ENCODE measurements around the gene DCLK2. TPM values are rescaled to one million over a fixed set of nuclear protein-coding genes. Genes with fewer than 3 reads are reported as not detected.

DCLK2 gene
- total RNA-seq, 1 experiment from 2014 or later = 2.7 TPM

DNA sequence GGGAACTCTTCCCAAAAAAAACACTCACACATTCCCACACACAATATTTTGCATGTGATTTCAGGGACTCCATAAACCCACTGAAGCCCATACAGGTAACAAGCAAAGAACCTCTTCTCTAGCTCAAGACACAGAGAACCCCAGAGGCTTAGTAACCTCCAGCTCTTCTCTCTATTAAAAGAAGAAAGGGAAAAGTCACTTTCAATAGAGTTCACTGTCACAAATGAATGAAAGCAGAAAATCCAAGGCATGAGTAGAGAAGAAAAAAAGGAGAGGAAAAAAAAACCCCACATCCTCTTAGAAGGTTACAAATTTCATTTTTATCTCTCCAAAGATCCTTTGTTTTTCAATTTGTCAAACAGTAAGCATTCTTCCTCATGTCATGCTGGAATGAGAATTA, 30.7 kb upstream of the DCLK2 start (continued):
- TF ChIP-seq, protein P1, sequence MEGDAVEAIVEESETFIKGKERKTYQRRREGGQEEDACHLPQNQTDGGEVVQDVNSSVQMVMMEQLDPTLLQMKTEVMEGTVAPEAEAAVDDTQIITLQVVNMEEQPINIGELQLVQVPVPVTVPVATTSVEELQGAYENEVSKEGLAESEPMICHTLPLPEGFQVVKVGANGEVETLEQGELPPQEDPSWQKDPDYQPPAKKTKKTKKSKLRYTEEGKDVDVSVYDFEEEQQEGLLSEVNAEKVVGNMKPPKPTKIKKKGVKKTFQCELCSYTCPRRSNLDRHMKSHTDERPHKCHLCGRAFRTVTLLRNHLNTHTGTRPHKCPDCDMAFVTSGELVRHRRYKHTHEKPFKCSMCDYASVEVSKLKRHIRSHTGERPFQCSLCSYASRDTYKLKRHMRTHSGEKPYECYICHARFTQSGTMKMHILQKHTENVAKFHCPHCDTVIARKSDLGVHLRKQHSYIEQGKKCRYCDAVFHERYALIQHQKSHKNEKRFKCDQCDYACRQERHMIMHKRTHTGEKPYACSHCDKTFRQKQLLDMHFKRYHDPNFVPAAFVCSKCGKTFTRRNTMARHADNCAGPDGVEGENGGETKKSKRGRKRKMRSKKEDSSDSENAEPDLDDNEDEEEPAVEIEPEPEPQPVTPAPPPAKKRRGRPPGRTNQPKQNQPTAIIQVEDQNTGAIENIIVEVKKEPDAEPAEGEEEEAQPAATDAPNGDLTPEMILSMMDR (IDR thresholded peaks at IDR 0.05 in 2 of 3, conservative IDR thresholded peaks at IDR 0.05 in 1 of 3; ENCODE audit: borderline replicate concordance in 1 of 3, insufficient read depth in 1 of 3, low read depth in 2 of 3, low read length in 2 of 3) = no peak
- no peak for TF ChIP-seq EZH2phosphoT487 (IDR thresholded peaks at IDR 0.05; ENCODE audit: borderline replicate concordance)

DNA sequence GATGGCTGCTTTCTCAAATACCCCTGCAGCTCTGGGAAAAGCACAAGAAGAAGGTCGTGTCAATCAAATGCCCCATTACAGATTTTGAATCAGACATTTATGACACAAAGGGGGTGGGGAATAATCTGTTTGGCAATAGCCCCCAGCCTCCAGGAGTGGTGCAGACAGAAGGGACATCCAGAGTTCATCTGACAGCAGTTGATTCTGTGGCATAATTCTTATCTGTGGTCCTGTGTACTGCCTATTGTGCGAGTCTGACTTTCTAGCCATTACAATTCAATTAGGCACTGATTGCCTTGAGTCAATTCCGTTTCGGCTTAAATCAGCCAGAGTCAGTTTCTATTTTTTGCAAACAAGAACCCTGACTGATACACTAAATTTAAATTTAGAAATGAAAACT, 28.6 kb upstream of the DCLK2 start:
- CTCF ChIA-PET = no interaction called here

More for the DNA sequence above, 28.6 kb upstream of the DCLK2 start:
- H4K20me1 ChIP-seq (ENCODE audit: insufficient read depth) = no peaks in the 10 kb centered on the region
- H3K4me1 ChIP-seq (ENCODE audit: control insufficient read depth in 1 of 2, insufficient read depth in 2 of 2, low read length in 2 of 2) = no peaks in the 10 kb centered on the region
- no peaks in the 10 kb centered on the region for H3K79me2 ChIP-seq (ENCODE audit: insufficient read depth, low read length)
- H3K4me2 ChIP-seq (ENCODE audit: low read length) = no peak overlapping the region
- ChIA-PET RAD21 (ENCODE audit: low non-redundant PET in 1 of 2, low total read pairs in 2 of 2, uncharacterized antibody in 2 of 2, unreplicated experiment in 2 of 2) (no interaction called here), POLR2A (no interaction called here)
- H3K27ac ChIP-seq (ENCODE audit: low read depth, low read length) = no peak overlapping the region
- no peak overlapping the region for H3K4me3 ChIP-seq (replicated peaks in 1 of 2; ENCODE audit: low read depth in 1 of 2, low read length in 2 of 2)
- no peaks in the 10 kb centered on the region for H3K36me3 ChIP-seq (ENCODE audit: control insufficient read depth in 1 of 2, insufficient read depth in 2 of 2, low read length in 2 of 2)
- TF ChIP-seq SP1 (IDR thresholded peaks at IDR 0.05; ENCODE audit: low read depth) (no peak), EZH2 (IDR thresholded peaks at IDR 0.05) (no peak), EGR1 (IDR thresholded peaks at IDR 0.05; ENCODE audit: low read depth) (no peak), TCF7L2 (IDR thresholded peaks at IDR 0.05; ENCODE audit: borderline replicate concordance, extremely low read depth, insufficient read depth, insufficient read length) (no peak), ZFX (IDR thresholded peaks at IDR 0.05) (no peak), ELF1 (IDR thresholded peaks at IDR 0.05; ENCODE audit: borderline replicate concordance, low read depth) (no peak), POLR2A (IDR thresholded peaks at IDR 0.05; ENCODE audit: borderline replicate concordance, extremely low read depth, insufficient read depth, insufficient read length) (no peak), CBX3 (IDR thresholded peaks at IDR 0.05; ENCODE audit: low read depth) (no peak), SRF (IDR thresholded peaks at IDR 0.05; ENCODE audit: low read depth) (no peak), CEBPB (IDR thresholded peaks at IDR 0.05; ENCODE audit: low read depth) (no peak), FOSL1 (IDR thresholded peaks at IDR 0.05; ENCODE audit: low read depth) (no peak), POLR2AphosphoS5 (IDR thresholded peaks at IDR 0.05; ENCODE audit: low read depth, low read length) (no peak), RAD21 (IDR thresholded peaks at IDR 0.05; ENCODE audit: low read depth) (no peak), SIN3A (IDR thresholded peaks at IDR 0.05; ENCODE audit: low read depth) (no peak), JUND (IDR thresholded peaks at IDR 0.05) (no peak), EZH2phosphoT487 (IDR thresholded peaks at IDR 0.05; ENCODE audit: borderline replicate concordance) (no peak), ZNF274 (IDR thresholded peaks at IDR 0.05; ENCODE audit: low read depth, low read length) (no peak)
- TF ChIP-seq, protein P2, sequence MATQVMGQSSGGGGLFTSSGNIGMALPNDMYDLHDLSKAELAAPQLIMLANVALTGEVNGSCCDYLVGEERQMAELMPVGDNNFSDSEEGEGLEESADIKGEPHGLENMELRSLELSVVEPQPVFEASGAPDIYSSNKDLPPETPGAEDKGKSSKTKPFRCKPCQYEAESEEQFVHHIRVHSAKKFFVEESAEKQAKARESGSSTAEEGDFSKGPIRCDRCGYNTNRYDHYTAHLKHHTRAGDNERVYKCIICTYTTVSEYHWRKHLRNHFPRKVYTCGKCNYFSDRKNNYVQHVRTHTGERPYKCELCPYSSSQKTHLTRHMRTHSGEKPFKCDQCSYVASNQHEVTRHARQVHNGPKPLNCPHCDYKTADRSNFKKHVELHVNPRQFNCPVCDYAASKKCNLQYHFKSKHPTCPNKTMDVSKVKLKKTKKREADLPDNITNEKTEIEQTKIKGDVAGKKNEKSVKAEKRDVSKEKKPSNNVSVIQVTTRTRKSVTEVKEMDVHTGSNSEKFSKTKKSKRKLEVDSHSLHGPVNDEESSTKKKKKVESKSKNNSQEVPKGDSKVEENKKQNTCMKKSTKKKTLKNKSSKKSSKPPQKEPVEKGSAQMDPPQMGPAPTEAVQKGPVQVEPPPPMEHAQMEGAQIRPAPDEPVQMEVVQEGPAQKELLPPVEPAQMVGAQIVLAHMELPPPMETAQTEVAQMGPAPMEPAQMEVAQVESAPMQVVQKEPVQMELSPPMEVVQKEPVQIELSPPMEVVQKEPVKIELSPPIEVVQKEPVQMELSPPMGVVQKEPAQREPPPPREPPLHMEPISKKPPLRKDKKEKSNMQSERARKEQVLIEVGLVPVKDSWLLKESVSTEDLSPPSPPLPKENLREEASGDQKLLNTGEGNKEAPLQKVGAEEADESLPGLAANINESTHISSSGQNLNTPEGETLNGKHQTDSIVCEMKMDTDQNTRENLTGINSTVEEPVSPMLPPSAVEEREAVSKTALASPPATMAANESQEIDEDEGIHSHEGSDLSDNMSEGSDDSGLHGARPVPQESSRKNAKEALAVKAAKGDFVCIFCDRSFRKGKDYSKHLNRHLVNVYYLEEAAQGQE (IDR thresholded peaks at IDR 0.05; ENCODE audit: low read depth) = no peak
- TF ChIP-seq, protein P3, sequence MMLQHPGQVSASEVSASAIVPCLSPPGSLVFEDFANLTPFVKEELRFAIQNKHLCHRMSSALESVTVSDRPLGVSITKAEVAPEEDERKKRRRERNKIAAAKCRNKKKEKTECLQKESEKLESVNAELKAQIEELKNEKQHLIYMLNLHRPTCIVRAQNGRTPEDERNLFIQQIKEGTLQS (IDR thresholded peaks at IDR 0.05) = no peak
- TF ChIP-seq, protein P4, sequence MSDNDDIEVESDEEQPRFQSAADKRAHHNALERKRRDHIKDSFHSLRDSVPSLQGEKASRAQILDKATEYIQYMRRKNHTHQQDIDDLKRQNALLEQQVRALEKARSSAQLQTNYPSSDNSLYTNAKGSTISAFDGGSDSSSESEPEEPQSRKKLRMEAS (IDR thresholded peaks at IDR 0.05) = no peak
- H3K27me3 ChIP-seq (ENCODE audit: insufficient read depth, low read length) = no peaks in the 10 kb centered on the region
- no peak overlapping the region for H3K9ac ChIP-seq (ENCODE audit: low read length)
- intact Hi-C loops (cut with micrococcal nuclease) = no loop called here
- BruUV-seq (replicated peaks) = no TSS peak
- no peaks in the 10 kb centered on the region for H3K9me3 ChIP-seq (ENCODE audit: control insufficient read depth in 1 of 2, insufficient read depth in 1 of 2, low read depth in 1 of 2, low read length in 2 of 2)
- ATAC-seq (no peak), DNase-seq (ENCODE audit: low read depth, low spot score) (no peak)
- H2AFZ ChIP-seq (ENCODE audit: low read depth, low read length, poor library complexity, severe bottlenecking) = no peak overlapping the region
- H3K9me2 ChIP-seq (ENCODE audit: insufficient read depth) = no peaks in the 10 kb centered on the region

All from HCT116 (cell line).